ENCODE data around the gene PYDC1. TPM values are rescaled to one million over a fixed set of nuclear protein-coding genes. Genes with fewer than 3 reads are reported as not detected.
"Not testable (repeated sequence)": the region's sequence is repeated elsewhere in the genome, so short reads cannot be mapped to it uniquely, and the experiment has no call there.

Gene PYDC1
- total and polyA plus RNA-seq, 2 experiments from 2014 or later, result 1.8 TPM; not detected in 1

DNA sequence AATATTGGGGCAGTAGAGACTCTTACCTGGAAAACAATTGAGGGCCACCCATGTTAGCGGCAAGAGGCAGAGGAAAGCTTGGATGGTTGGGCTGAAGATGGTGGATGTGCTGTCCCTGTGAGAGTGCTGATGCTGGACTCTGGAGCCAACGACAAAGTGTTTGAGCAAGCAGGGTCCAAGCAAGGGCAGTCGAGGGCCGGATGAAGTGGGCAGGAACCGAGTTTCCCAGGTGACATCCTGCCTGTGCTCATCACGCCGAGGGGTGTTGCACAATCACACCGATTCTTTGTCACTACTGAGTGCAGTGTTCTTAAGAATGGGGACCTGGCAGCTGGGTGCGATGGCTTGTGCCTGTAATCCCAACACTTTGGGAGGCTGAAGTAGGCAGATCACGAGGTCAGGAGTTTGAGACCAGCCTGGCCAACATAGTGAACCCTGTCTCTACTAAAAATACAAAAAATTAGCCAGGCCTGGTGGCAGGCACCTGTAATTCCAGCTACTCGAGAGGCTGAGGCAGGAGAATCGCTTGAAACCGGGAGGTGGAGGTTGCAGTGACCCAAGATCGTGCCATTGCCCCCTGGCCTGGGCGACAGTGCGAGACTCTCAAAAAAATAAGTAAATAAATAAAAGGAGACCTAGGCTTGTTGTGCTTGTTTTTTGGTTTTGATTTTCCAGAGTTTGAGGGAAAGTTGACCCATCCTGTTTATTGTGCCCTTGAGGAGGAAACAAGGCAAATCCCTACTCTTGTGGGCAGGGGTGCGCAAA lies 20.4 kb downstream of the PYDC1 start:
- Histone ChIP-seq H3K27me3 (ENCODE audit: insufficient read depth) (no peaks in the 10 kb centered on the region), H3K79me2 (replicated peaks; ENCODE audit: insufficient read depth) (peaks cover 16% of the 10 kb centered on the region), H3K9me2 (ENCODE audit: insufficient read depth) (no peaks in the 10 kb centered on the region), H4K20me1 (replicated peaks; ENCODE audit: insufficient read depth) (peaks cover 86% of the 10 kb centered on the region), H3K4me2 (no peak overlapping the region), H3F3A (replicated peaks; ENCODE audit: low read depth) (peaks cover 84% of the 10 kb centered on the region), H3K4me1 (ENCODE audit: insufficient read depth) (peaks cover 8% of the 10 kb centered on the region; the same call in 1 of the 2 replicates), H3K36me3 (ENCODE audit: insufficient read depth) (peaks cover 50% of the 10 kb centered on the region), H3K4me3 (no peak overlapping the region), H3K27ac (ENCODE audit: low read depth) (no peak overlapping the region), H2AFZ (no peak overlapping the region)
- Mint-ChIP-seq H3K4me1 (peaks cover 9% of the 10 kb centered on the region), H3K9me3 (peaks cover 3% of the 10 kb centered on the region; the same call in 2 of the 3 replicates), H3K27me3 (ENCODE audit: insufficient read depth, low read depth, poor library complexity) (peaks cover 19% of the 10 kb centered on the region), H3K36me3 (ENCODE audit: low read depth) (peaks cover 83% of the 10 kb centered on the region), H3K4me3 (no peak overlapping the region; the same call in 2 of the 3 replicates), H3K27ac (no peak overlapping the region; the same call in 1 of the 2 replicates)
- ATAC-seq (no peak), DNase-seq (ENCODE audit: low spot score) (no peak)
- peak; percentile 28; the same call in 1 of the 2 replicates for TF ChIP-seq POLR2AphosphoS5 (IDR thresholded peaks at IDR 0.05; ENCODE audit: low read depth)
- no peak for TF ChIP-seq STAT1 (IDR thresholded peaks at IDR 0.05; ENCODE audit: unreplicated experiment)
- no peak for TF ChIP-seq NANOG (IDR thresholded peaks at IDR 0.05; ENCODE audit: borderline replicate concordance)

- H3K4me2 ChIP-seq; H3K9me3 Mint-ChIP-seq; ATAC-seq; H3K4me3 ChIP-seq; H3K27ac ChIP-seq (ENCODE audit: low read depth); H3K4me1 ChIP-seq (ENCODE audit: insufficient read depth); H2AFZ ChIP-seq; H3K4me1 Mint-ChIP-seq; H3K27me3 ChIP-seq (ENCODE audit: insufficient read depth); H3K27ac Mint-ChIP-seq; H3K4me3 Mint-ChIP-seq; DNase-seq (ENCODE audit: low spot score); H3K9me2 ChIP-seq (ENCODE audit: insufficient read depth): not testable (repeated sequence)
- Mint-ChIP-seq H3K36me3 (ENCODE audit: low read depth) (peaks cover 90% of the 10 kb centered on the region), H3K27me3 (ENCODE audit: insufficient read depth, low read depth, poor library complexity) (peaks cover 18% of the 10 kb centered on the region)
- Histone ChIP-seq H3K36me3 (ENCODE audit: insufficient read depth) (peaks cover 57% of the 10 kb centered on the region), H3K79me2 (replicated peaks; ENCODE audit: insufficient read depth) (peaks cover 23% of the 10 kb centered on the region), H4K20me1 (replicated peaks; ENCODE audit: insufficient read depth) (peaks cover 89% of the 10 kb centered on the region), H3F3A (replicated peaks; ENCODE audit: low read depth) (peaks cover 82% of the 10 kb centered on the region)
Measured at GRCh38 chr16:31195861-31196260, 21.1 kb downstream of the PYDC1 start.

- Histone ChIP-seq H3K4me3 (no peak overlapping the region), H3K27me3 (ENCODE audit: insufficient read depth) (no peaks in the 10 kb centered on the region), H2AFZ (no peak overlapping the region), H3K79me2 (replicated peaks; ENCODE audit: insufficient read depth) (peaks cover 30% of the 10 kb centered on the region), H3K36me3 (ENCODE audit: insufficient read depth) (peaks cover 66% of the 10 kb centered on the region), H3K4me2 (no peak overlapping the region), H3F3A (replicated peaks; ENCODE audit: low read depth) (peaks cover 82% of the 10 kb centered on the region), H3K27ac (ENCODE audit: low read depth) (no peak overlapping the region), H3K4me1 (ENCODE audit: insufficient read depth) (no peaks in the 10 kb centered on the region), H4K20me1 (replicated peaks; ENCODE audit: insufficient read depth) (peaks cover 91% of the 10 kb centered on the region), H3K9me2 (ENCODE audit: insufficient read depth) (no peaks in the 10 kb centered on the region)
- ATAC-seq (no peak), DNase-seq (ENCODE audit: low spot score) (no peak)
- TF ChIP-seq POLR2AphosphoS5 (IDR thresholded peaks at IDR 0.05; ENCODE audit: low read depth), result peak; percentile 21; the same call in 1 of the 2 replicates
- TF ChIP-seq ZNF331 (CRISPR knock-in tag; IDR thresholded peaks at IDR 0.05; ENCODE audit: low read depth), result no peak
- no peak overlapping the region for H3K4me3 Mint-ChIP-seq
- peaks cover 3% of the 10 kb centered on the region; the same call in 1 of the 3 replicates for H3K9me3 Mint-ChIP-seq
- H3K4me1 Mint-ChIP-seq, result peaks cover 3% of the 10 kb centered on the region; the same call in 2 of the 3 replicates
- H3K36me3 Mint-ChIP-seq (ENCODE audit: low read depth), result peaks cover 96% of the 10 kb centered on the region
- no peak overlapping the region for H3K27ac Mint-ChIP-seq
- H3K27me3 Mint-ChIP-seq (ENCODE audit: insufficient read depth, low read depth, poor library complexity), result peaks cover 15% of the 10 kb centered on the region
Measured at GRCh38 chr16:31194898-31195297, 22.0 kb downstream of the PYDC1 start.
